ENCODE measurements around the gene PTPN11.

DNA sequence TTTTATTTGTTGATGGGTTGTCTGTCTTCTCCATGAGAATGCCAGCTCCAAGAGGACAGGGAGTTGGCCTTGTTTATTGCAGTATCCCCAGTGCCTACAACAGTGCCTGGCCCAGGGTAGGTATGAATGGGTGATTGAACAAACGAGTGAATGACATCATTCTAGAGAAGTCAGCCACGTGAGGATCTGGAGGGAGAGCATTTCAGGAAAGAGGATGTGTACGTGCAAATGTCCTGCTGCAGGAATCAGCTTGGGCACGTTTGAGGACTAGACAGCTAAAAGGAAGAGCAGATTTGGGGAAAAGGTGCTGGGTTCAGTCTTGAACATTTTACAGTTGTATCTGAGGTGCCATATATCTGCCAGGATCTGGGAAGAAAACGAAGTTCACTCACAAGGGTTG lies 97.1 kb downstream of the PTPN11 start:
- TF ChIP-seq, protein P1, sequence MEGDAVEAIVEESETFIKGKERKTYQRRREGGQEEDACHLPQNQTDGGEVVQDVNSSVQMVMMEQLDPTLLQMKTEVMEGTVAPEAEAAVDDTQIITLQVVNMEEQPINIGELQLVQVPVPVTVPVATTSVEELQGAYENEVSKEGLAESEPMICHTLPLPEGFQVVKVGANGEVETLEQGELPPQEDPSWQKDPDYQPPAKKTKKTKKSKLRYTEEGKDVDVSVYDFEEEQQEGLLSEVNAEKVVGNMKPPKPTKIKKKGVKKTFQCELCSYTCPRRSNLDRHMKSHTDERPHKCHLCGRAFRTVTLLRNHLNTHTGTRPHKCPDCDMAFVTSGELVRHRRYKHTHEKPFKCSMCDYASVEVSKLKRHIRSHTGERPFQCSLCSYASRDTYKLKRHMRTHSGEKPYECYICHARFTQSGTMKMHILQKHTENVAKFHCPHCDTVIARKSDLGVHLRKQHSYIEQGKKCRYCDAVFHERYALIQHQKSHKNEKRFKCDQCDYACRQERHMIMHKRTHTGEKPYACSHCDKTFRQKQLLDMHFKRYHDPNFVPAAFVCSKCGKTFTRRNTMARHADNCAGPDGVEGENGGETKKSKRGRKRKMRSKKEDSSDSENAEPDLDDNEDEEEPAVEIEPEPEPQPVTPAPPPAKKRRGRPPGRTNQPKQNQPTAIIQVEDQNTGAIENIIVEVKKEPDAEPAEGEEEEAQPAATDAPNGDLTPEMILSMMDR (IDR thresholded peaks at IDR 0.05 in 2 of 3, conservative IDR thresholded peaks at IDR 0.05 in 1 of 3; ENCODE audit: borderline replicate concordance in 1 of 3, insufficient read depth in 1 of 3, low read depth in 2 of 3, low read length in 2 of 3), result no peak
- TF ChIP-seq EZH2phosphoT487 (IDR thresholded peaks at IDR 0.05; ENCODE audit: borderline replicate concordance) (no peak), SP1 (IDR thresholded peaks at IDR 0.05; ENCODE audit: low read depth) (no peak), POLR2A (IDR thresholded peaks at IDR 0.05; ENCODE audit: borderline replicate concordance, extremely low read depth, insufficient read depth, insufficient read length) (no peak)
- TF ChIP-seq, protein P2, sequence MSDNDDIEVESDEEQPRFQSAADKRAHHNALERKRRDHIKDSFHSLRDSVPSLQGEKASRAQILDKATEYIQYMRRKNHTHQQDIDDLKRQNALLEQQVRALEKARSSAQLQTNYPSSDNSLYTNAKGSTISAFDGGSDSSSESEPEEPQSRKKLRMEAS (IDR thresholded peaks at IDR 0.05), result no peak

All from HCT116 (cell line).